Ascending aorta (tissue), 2 donors: ENCODE measurements around the gene PDCL3. TPM values are rescaled to one million over a fixed set of nuclear protein-coding genes. Genes with fewer than 3 reads are reported as not detected.

Experiments
- DNase-seq, 2 donors: peaks; one replicate each; pipeline ENCODE4 v3.0.0-alpha.2; 2019; ENCODE audit warnings: low spot score in 2 of 2
- H3K27ac ChIP-seq, 2 donors: fragments of 200-600 bp; sonication (generic); one replicate each; pipeline ENCODE4 v1.5.1; 2016 to 2017; ENCODE audit warnings: mild to moderate bottlenecking in 1 of 2
- H3K27me3 ChIP-seq: fragments of 200-600 bp; sonication (generic); one replicate; pipeline ENCODE4 v1.5.1; 2017
- H3K36me3 ChIP-seq, 2 donors: fragments of 200-600 bp; sonication (generic); one replicate each; pipeline ENCODE4 v1.5.1; 2016
- H3K4me1 ChIP-seq, 2 donors: fragments of 200-600 bp; sonication (generic); one replicate each; pipeline ENCODE4 v1.5.1; 2016 to 2017; ENCODE audit warnings: mild to moderate bottlenecking in 1 of 2
- H3K4me3 ChIP-seq, 2 donors: fragments of 200-600 bp; sonication (generic); one replicate each; pipeline ENCODE4 v1.5.1; 2016 to 2017; ENCODE audit warnings: mild to moderate bottlenecking in 1 of 2
- H3K9me3 ChIP-seq, 2 donors: fragments of 200-600 bp; sonication (generic); one replicate each; pipeline ENCODE4 v1.5.1; 2016
- CTCF ChIP-seq, 3 experiments: fragments of 200-600 bp in 2 of 3; fragments of 450-650 bp in 1 of 3; sonication (generic) in 2 of 3; IDR thresholded peaks; one replicate each; pipeline ENCODE4 v1.5.1; 2016 to 2019; ENCODE audit warnings: antibody characterized with exemption in 3 of 3, mild to moderate bottlenecking in 1 of 3, moderate library complexity in 1 of 3
- intact Hi-C: fragments of 100-400 bp; cut with DNase I; formaldehyde crosslinking; loops from one replicate; pipeline ENCODE4 v1.15.1; 2023
- total RNA-seq: library from RNA; depleted of rRNA; stranded (reverse); fragments of >200 nt; gene quantifications from one replicate; pipeline ENCODE4 v1.1.0, GENCODE V29; 2016

PDCL3 gene
- 8.1 TPM for total RNA-seq

DNA sequence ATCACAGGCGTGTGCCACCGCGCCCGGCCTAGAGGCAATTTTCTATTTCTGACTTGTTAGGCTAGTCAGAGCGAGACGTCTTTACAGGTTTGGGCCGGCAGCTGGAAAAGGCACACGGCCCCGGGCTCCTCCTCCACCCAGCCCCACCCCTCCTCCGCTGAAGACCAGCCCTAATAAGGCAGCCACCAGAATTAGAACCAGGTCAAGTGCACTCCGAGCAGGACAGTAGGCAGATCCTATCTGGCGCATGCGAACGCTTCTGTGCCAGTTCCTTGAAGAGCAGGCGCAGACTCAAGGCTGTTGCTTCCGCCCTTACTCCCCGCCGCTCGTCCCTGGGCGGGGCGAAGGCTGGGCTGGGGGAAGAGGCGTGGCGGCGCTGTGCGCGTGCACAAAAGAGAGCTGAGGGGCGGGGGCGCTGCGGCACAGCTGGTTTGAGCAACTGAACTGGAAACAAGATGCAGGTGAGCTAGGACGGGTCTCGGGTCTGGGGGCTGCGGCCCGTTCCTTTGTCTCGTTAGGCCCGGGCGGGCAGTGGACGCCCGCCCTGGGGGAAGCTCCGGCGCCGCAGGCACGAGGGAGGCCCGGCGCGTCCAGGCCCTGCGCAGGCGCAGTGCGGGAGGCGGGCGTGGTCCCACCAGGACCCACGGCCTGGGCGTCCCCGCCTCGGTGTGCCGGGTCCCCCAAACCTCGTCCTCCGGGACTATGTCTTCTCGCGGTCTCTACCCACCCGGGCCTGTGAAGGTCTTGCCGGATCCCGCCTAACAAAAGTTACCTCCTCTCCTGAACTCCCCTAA lies at the start of gene PDCL3:
Gene PDCL3, plus strand, starts transcription at position 381 of the 794 bp plus-strand sequence. Its CDS starts 75 bp downstream, at position 456.
- Histone ChIP-seq H3K27ac (peak within 1 kb of the TSS; percentile 79 to 85), H3K9me3 (no peaks in the 10 kb centered on the region), H3K36me3 (peaks cover 0 to 8% of the 10 kb centered on the region in 2 donors), H3K4me3 (peak within 1 kb of the TSS; percentile 79 to 84), H3K4me1 (peaks cover 0 to 9% of the 10 kb centered on the region in 2 donors), H3K27me3 (no peaks in the 10 kb centered on the region)
- intact Hi-C loops: loop anchor here (1.0 to 10.0 kb wide), 8 partner anchors 42 to 1226 kb away; partner anchors contain the start of genes CHST10, CNOT11, EIF5B and REV1
- DNase-seq: peak; percentile 95 to 99
- TF ChIP-seq CTCF (IDR thresholded peaks at IDR 0.05): peak in 1 of 3 experiments; percentile 23

DNA sequence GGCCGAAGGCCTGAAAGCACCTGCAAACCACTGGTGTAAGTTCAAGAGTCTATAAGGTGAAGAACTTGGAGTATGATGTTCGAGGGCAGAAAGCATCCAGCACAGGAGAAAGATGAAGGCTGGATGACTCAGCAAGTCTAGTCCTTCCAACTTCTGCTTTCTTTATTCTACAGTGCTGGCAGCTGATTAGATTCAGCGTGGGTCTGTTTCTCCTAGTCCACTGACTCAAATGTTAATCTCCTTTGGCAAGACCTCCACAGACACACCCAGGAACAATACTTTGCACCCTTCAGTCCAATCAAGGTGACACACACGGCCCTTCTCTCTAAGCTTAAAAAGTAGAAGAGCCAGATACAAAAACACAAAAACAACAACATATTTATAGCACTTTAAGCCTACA lies 49.1 kb upstream of the PDCL3 start:
- Histone ChIP-seq H3K36me3 (no peaks in the 10 kb centered on the region), H3K27ac (no peak overlapping the region), H3K4me3 (no peak overlapping the region), H3K9me3 (no peaks in the 10 kb centered on the region), H3K27me3 (no peaks in the 10 kb centered on the region), H3K4me1 (no peaks in the 10 kb centered on the region)
- intact Hi-C loops: no loop called here
- no peak for TF ChIP-seq CTCF (IDR thresholded peaks at IDR 0.05)
- no peak for DNase-seq

- no peaks in the 10 kb centered on the region for H3K9me3 ChIP-seq
- H3K27ac ChIP-seq: no peak overlapping the region
- no peaks in the 10 kb centered on the region for H3K36me3 ChIP-seq
- H3K4me3 ChIP-seq: no peak overlapping the region
- no peaks in the 10 kb centered on the region for H3K27me3 ChIP-seq
- intact Hi-C loops: no loop called here
- TF ChIP-seq CTCF (IDR thresholded peaks at IDR 0.05): no peak
- DNase-seq: no peak
- no peaks in the 10 kb centered on the region for H3K4me1 ChIP-seq
Observed at GRCh38 chr2:100517556-100517955, 45.2 kb upstream of the PDCL3 start.

DNA sequence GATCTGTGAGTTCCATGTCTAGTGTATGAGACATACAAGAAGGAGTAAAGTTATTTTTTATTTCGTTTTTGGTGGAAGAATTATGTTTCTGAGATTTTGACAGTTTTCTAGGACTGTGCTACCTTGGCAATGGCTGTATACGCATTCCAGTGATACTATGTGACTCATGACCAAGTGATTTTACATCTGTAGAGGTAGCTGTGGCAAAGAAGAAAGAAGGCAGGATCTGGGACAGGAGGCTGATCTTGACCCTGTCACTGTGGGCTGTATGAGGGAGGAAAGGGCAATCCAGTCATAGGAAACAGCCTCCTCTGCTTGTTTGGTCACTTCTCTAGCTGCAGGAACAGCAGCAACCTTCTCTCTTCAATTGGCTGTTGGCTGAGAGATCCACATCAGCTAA lies 44.0 kb upstream of the PDCL3 start:
- Histone ChIP-seq H3K9me3 (no peaks in the 10 kb centered on the region), H3K4me1 (no peaks in the 10 kb centered on the region), H3K4me3 (no peak overlapping the region), H3K36me3 (no peaks in the 10 kb centered on the region), H3K27ac (no peak overlapping the region), H3K27me3 (no peaks in the 10 kb centered on the region)
- DNase-seq: no peak
- intact Hi-C loops: no loop called here
- no peak for TF ChIP-seq CTCF (IDR thresholded peaks at IDR 0.05)

- Histone ChIP-seq H3K9me3 (no peaks in the 10 kb centered on the region), H3K27me3 (no peaks in the 10 kb centered on the region), H3K4me3 (no peak overlapping the region), H3K36me3 (no peaks in the 10 kb centered on the region), H3K4me1 (no peaks in the 10 kb centered on the region), H3K27ac (no peak overlapping the region)
- intact Hi-C loops: no loop called here
- DNase-seq: no peak
- TF ChIP-seq CTCF (IDR thresholded peaks at IDR 0.05): no peak
Observed at GRCh38 chr2:100520224-100520623, 42.6 kb upstream of the PDCL3 start.
